HUES6 (cell line): ENCODE results near the gene BTBD9.
"Not testable (repeated sequence)": the region's sequence is repeated elsewhere in the genome, so short reads cannot be mapped to it uniquely, and the experiment has no call there.

Experiments
- H3K27ac ChIP-seq: 2 replicates; pipeline ENCODE4 v1.7.0; 2013; ENCODE audit warnings: low read depth, mild to moderate bottlenecking, low read length, inconsistent platforms
- H3K27me3 ChIP-seq: 2 replicates; pipeline ENCODE4 v1.6.1; 2013; ENCODE audit warnings: low read length; ENCODE audit not compliant: control insufficient read depth, insufficient read depth
- H3K36me3 ChIP-seq: 2 replicates; pipeline ENCODE4 v1.6.1; 2013; ENCODE audit warnings: low read length; ENCODE audit not compliant: control insufficient read depth, insufficient read depth
- H3K4me1 ChIP-seq: 2 replicates; pipeline ENCODE4 v1.6.1; 2013; ENCODE audit warnings: low read length; ENCODE audit not compliant: control insufficient read depth, insufficient read depth
- H3K4me3 ChIP-seq: 2 replicates; pipeline ENCODE4 v1.5.1; 2013; ENCODE audit warnings: low read depth, low read length
- H3K9ac ChIP-seq: one replicate; pipeline ENCODE4 v1.6.1; 2013; ENCODE audit warnings: mild to moderate bottlenecking, low read length
- H3K9me3 ChIP-seq: 2 replicates; pipeline ENCODE4 v1.6.1; 2013; ENCODE audit warnings: low read depth, low read length; ENCODE audit not compliant: control insufficient read depth, insufficient read depth

BTBD9 gene

GRCh38 chr6:38432079-38432478, 207.7 kb downstream of the BTBD9 start:
- Histone ChIP-seq H3K27ac (peak overlapping the region; percentile 81; the same call in 1 of the 2 replicates), H3K27me3 (no peaks in the 10 kb centered on the region), H3K4me1 (peaks cover 34% of the 10 kb centered on the region), H3K4me3 (no peak overlapping the region), H3K9ac (peak overlapping the region; percentile 45), H3K36me3 (no peaks in the 10 kb centered on the region), H3K9me3 (peaks cover 15% of the 10 kb centered on the region; the same call in 1 of the 2 replicates)

GRCh38 chr6:38429546-38429945, 210.2 kb downstream of the BTBD9 start:
- Histone ChIP-seq H3K27me3 (no peaks in the 10 kb centered on the region), H3K36me3 (no peaks in the 10 kb centered on the region), H3K4me3 (no peak overlapping the region), H3K9ac (no peak overlapping the region), H3K9me3 (peaks cover 15% of the 10 kb centered on the region; the same call in 1 of the 2 replicates), H3K27ac (no peak overlapping the region; the same call in 1 of the 2 replicates), H3K4me1 (peaks cover 41% of the 10 kb centered on the region)

GRCh38 chr6:38427492-38428210, 212.1 kb downstream of the BTBD9 start:
- H3K9ac ChIP-seq, result peak overlapping the region; percentile 73
- H3K27me3 ChIP-seq, result no peaks in the 10 kb centered on the region
- peaks cover 14% of the 10 kb centered on the region; the same call in 1 of the 2 replicates for H3K9me3 ChIP-seq
- peaks cover 29% of the 10 kb centered on the region for H3K4me1 ChIP-seq
- H3K27ac ChIP-seq, result peak overlapping the region; percentile 83; the same call in 1 of the 2 replicates
- no peaks in the 10 kb centered on the region for H3K36me3 ChIP-seq
- H3K4me3 ChIP-seq, result peak overlapping the region; percentile 32

GRCh38 chr6:38425788-38426488, 213.8 kb downstream of the BTBD9 start:
- H3K4me3 ChIP-seq, H3K36me3 ChIP-seq, H3K9ac ChIP-seq, H3K27ac ChIP-seq, H3K9me3 ChIP-seq, H3K27me3 ChIP-seq: not testable (repeated sequence)
- H3K4me1 ChIP-seq, result peaks cover 27% of the 10 kb centered on the region

- no peak overlapping the region for H3K27ac ChIP-seq
- H3K27me3 ChIP-seq, result no peaks in the 10 kb centered on the region
- no peak overlapping the region for H3K9ac ChIP-seq
- no peaks in the 10 kb centered on the region for H3K9me3 ChIP-seq
- no peak overlapping the region for H3K4me3 ChIP-seq
- H3K4me1 ChIP-seq, result peaks cover 27% of the 10 kb centered on the region
- H3K36me3 ChIP-seq, result no peaks in the 10 kb centered on the region
Observed at GRCh38 chr6:38423746-38424145, 216.0 kb downstream of the BTBD9 start.

GRCh38 chr6:38420207-38420606, 219.5 kb downstream of the BTBD9 start:
- Histone ChIP-seq H3K9me3 (no peaks in the 10 kb centered on the region), H3K4me1 (no peaks in the 10 kb centered on the region; the same call in 1 of the 2 replicates), H3K27ac (no peak overlapping the region), H3K36me3 (no peaks in the 10 kb centered on the region), H3K27me3 (no peaks in the 10 kb centered on the region), H3K9ac (no peak overlapping the region), H3K4me3 (no peak overlapping the region)

GRCh38 chr6:38417521-38417920, 222.2 kb downstream of the BTBD9 start:
- H3K9ac ChIP-seq, result no peak overlapping the region

GRCh38 chr6:38415231-38416005, 224.3 kb downstream of the BTBD9 start:
- Histone ChIP-seq H3K27me3 (no peaks in the 10 kb centered on the region), H3K36me3 (no peaks in the 10 kb centered on the region), H3K4me1 (no peaks in the 10 kb centered on the region; the same call in 1 of the 2 replicates), H3K4me3 (no peak overlapping the region), H3K9me3 (no peaks in the 10 kb centered on the region), H3K27ac (no peak overlapping the region), H3K9ac (no peak overlapping the region)

More at GRCh38 chr6:38417521-38417920, 222.2 kb downstream of the BTBD9 start:
- no peaks in the 10 kb centered on the region for H3K9me3 ChIP-seq
- no peak overlapping the region for H3K27ac ChIP-seq
- no peaks in the 10 kb centered on the region for H3K36me3 ChIP-seq
- no peaks in the 10 kb centered on the region for H3K27me3 ChIP-seq
- no peak overlapping the region for H3K4me3 ChIP-seq
- H3K4me1 ChIP-seq, result no peaks in the 10 kb centered on the region; the same call in 1 of the 2 replicates

GRCh38 chr6:38413102-38413800, 226.5 kb downstream of the BTBD9 start:
- H3K27me3 ChIP-seq, result no peaks in the 10 kb centered on the region
- no peak overlapping the region for H3K27ac ChIP-seq
- H3K4me3 ChIP-seq, result no peak overlapping the region
- H3K4me1 ChIP-seq, result no peaks in the 10 kb centered on the region; the same call in 1 of the 2 replicates
- H3K36me3 ChIP-seq, result no peaks in the 10 kb centered on the region
- no peaks in the 10 kb centered on the region for H3K9me3 ChIP-seq
- no peak overlapping the region for H3K9ac ChIP-seq

GRCh38 chr6:38407192-38407591, 232.5 kb downstream of the BTBD9 start:
- Histone ChIP-seq H3K4me1 (peaks cover 7% of the 10 kb centered on the region), H3K9ac (no peak overlapping the region), H3K27ac (no peak overlapping the region), H3K36me3 (no peaks in the 10 kb centered on the region), H3K9me3 (no peaks in the 10 kb centered on the region), H3K27me3 (no peaks in the 10 kb centered on the region), H3K4me3 (no peak overlapping the region)
